ENCODE measurements around the gene PLD1.

DNA sequence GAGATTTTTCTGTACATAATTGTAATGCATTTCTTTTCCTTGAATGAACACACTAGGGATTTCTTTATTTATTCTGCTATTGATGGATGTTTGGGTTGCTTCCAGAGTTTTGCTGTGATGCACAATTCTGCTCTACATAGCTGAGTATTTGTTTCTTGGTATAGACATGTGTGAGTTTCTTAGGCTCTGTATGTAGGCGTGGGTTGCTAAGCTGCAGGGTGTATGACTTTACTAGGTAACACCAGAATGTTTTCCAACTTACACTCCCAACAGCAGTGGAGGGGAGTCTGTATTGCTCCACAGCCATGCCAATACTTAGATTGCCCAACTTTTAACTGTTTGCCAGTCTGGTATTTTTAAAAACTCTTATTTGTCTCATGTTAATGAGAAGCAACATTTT lies 194.6 kb downstream of the PLD1 start:
- TF ChIP-seq, protein P1, sequence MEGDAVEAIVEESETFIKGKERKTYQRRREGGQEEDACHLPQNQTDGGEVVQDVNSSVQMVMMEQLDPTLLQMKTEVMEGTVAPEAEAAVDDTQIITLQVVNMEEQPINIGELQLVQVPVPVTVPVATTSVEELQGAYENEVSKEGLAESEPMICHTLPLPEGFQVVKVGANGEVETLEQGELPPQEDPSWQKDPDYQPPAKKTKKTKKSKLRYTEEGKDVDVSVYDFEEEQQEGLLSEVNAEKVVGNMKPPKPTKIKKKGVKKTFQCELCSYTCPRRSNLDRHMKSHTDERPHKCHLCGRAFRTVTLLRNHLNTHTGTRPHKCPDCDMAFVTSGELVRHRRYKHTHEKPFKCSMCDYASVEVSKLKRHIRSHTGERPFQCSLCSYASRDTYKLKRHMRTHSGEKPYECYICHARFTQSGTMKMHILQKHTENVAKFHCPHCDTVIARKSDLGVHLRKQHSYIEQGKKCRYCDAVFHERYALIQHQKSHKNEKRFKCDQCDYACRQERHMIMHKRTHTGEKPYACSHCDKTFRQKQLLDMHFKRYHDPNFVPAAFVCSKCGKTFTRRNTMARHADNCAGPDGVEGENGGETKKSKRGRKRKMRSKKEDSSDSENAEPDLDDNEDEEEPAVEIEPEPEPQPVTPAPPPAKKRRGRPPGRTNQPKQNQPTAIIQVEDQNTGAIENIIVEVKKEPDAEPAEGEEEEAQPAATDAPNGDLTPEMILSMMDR (IDR thresholded peaks at IDR 0.05) = no peak
- TF ChIP-seq POLR2A (IDR thresholded peaks at IDR 0.05) = no peak

Data from right lobe of liver (tissue), 4 donors.